ENCODE measurements around the gene TMEM239.

- no peak for TF ChIP-seq FOXK2 (IDR thresholded peaks at IDR 0.05)
- TF ChIP-seq, protein P1, sequence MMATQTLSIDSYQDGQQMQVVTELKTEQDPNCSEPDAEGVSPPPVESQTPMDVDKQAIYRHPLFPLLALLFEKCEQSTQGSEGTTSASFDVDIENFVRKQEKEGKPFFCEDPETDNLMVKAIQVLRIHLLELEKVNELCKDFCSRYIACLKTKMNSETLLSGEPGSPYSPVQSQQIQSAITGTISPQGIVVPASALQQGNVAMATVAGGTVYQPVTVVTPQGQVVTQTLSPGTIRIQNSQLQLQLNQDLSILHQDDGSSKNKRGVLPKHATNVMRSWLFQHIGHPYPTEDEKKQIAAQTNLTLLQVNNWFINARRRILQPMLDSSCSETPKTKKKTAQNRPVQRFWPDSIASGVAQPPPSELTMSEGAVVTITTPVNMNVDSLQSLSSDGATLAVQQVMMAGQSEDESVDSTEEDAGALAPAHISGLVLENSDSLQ (IDR thresholded peaks at IDR 0.05), result no peak
- no peak for TF ChIP-seq BHLHE40 (IDR thresholded peaks at IDR 0.05; ENCODE audit: borderline replicate concordance)
- no peak for TF ChIP-seq SP1 (IDR thresholded peaks at IDR 0.05)
- no peak for TF ChIP-seq NFRKB (IDR thresholded peaks at IDR 0.05)
- TF ChIP-seq SUZ12 (IDR thresholded peaks at IDR 0.05), result no peak
- TF ChIP-seq TARDBP (IDR thresholded peaks at IDR 0.05), result no peak
- no peak for TF ChIP-seq HDGF (IDR thresholded peaks at IDR 0.05; ENCODE audit: borderline replicate concordance)
- no peak for TF ChIP-seq ELF4 (IDR thresholded peaks at IDR 0.05)
- no peak for TF ChIP-seq FOXM1 (IDR thresholded peaks at IDR 0.05; ENCODE audit: borderline replicate concordance)
- TF ChIP-seq L3MBTL2 (conservative IDR thresholded peaks at IDR 0.05), result no peak
Observed at GRCh38 chr20:2846698-2847097, 30.5 kb downstream of the TMEM239 start.

Measured in HEK293T (cell line).